Stimulated activated CD8-positive, alpha-beta memory T cell treated with anti-CD3 and anti-CD28 coated beads, Interleukin-2, amount 100 ng/mL, for 1 hour (primary cell): ENCODE data around the gene ATG16L1.

Source experiments
- DNase-seq, 2 donors: peaks; one replicate each; pipeline ENCODE4 v3.0.0-alpha.2; 2020; ENCODE audit warnings: low read depth in 2 of 2

ATG16L1 gene

DNA sequence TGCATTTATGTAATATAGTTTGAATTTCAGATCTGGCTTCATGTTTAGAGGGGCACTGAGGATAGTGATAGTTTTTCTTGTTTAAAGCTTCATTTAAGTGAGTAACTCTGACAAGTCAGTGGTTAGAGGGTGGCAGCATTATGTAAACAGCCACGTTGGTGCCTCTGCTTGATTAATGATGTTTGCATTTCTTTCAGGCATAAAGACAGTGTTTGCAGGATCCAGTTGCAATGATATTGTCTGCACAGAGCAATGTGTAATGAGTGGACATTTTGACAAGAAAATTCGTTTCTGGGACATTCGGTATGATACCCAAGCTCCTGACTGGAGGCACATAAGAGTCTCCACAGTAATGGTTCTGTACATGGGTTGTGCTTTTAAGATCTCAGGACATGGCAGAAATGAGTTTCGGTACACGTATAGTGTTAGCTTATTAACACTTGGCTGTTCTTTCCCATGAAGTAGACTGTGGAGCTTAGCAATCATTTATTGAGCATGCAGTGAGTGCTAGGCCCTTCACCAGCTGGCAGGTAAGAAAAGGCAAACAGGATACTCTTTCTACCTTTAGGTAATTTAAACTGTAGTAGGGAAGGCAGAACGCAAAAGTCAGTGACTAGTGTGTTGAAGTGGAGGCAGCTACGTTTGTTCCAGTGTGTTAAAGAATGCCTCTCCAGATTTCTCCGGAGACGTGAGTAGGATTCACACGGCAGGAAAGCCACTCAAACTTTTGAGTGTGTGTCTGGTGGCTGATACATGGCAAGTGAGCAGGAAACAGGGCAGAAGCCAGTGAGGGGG is 38.8 kb downstream of the ATG16L1 start:
- no peak for DNase-seq

DNA sequence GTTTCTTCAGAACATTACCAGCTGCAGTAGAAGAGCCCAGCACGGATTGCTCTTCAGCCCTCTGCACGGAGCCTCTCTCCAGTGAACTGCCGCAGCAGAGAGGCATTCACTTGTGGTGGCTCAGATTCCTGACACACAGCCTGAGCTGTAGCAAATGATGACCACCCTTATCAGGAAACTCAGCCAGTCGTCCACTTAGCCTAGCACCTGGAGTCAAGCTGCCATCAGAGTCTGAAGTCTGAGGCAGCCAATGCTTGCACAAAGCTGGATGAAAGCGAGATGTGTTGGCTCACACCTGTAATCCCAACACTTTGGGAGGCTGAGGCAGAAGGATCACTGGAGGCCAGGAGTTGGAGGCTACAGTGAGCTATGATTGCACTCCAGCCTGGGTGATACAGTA is 44.4 kb downstream of the ATG16L1 start:
- DNase-seq, result no peak

DNA sequence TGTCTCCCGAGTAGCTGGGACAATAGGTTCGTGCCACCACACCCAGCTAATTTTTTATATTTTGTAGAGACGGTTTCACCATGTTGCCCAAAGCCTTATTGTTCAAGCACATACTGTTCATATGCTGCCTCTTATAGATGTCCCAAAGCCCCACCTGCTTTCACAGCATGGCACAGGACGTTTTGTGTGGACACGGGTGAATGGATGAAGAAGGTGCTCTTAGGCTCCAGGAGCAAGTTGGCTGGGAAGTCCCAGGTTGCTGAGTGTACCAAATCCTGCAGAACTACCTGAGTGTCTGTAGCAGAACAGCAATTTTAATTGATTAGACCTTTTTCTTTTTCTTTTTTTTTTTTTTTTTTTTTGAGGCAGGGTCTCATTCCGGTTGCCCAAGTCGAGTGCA is 45.6 kb downstream of the ATG16L1 start:
- no peak for DNase-seq

DNA sequence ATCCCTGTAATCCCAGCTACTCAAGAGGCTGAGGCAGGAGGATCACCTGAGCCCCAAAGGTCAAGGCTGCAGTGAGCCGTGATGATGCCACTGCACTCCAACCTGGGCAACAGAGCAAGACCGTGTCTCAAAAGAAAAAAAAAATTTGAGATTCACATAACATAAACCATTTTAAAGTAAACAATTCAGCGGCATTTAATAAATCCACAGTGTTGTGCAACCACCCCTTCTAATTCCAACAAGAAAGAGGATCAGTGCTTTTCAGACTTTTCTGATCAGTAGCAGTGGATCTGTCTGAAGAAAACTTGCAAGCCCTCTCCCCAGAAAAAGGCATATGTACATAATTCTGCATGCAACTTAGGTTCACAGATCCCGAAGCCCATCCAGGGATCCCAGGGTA is 48.9 kb downstream of the ATG16L1 start:
- DNase-seq, result no peak

DNA sequence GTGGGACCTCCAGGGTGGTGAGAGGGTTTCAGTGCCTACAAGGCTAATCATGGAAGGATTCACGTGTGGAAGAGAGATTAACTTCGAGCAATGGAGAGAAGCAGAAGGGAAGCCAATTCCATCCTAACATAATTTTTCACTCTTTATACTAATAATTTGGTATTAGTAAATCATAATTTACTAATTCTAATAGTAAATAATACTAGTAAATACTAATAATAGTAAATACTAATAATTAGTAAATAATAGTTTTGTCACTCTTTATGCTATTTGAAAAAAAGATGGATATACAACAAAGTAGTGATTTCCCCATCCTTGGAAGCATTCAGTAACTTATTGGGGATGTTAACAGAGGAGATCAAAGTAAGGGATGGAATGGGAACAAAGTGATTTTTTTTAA is 49.8 kb downstream of the ATG16L1 start:
- no peak for DNase-seq

DNA sequence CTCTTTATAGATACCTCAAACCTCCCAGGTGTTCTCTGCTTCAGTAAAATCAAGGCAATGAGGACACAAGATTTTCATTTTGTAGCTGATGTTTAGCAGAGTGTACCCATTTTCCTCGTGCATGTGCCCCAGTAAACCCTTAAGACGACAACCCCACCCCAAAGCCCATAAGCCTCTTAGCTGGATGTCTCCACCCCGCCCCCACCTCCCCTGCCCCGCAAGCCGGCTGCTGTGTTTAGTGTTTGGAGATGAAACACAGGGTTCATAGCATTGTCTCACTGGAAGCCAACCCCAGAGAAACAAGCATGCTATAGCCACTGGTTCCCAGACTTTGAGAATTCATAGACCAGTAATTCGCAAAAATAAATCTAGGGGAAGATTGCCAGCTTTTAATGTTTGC is 50.3 kb downstream of the ATG16L1 start:
- DNase-seq, result no peak

DNA sequence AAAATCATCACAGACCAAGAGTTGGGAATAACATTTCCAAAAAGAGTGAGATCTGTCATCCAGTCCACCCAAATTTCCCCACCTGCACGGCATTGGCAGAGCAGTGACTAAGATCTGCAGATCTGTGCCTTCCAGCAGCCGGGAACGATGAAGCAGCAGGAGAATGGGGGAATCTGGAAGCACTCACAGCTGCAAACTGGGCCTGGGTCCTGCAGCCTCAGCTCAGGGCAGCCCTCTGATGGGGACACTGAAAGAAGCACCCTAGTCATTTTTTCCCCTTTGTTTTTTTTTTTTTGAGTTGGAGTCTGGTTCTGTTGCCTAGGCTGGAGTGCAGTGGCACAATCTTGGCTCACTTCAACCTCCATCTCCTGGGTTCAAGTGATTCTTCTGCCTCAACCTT is 51.8 kb downstream of the ATG16L1 start:
- no peak for DNase-seq

DNA sequence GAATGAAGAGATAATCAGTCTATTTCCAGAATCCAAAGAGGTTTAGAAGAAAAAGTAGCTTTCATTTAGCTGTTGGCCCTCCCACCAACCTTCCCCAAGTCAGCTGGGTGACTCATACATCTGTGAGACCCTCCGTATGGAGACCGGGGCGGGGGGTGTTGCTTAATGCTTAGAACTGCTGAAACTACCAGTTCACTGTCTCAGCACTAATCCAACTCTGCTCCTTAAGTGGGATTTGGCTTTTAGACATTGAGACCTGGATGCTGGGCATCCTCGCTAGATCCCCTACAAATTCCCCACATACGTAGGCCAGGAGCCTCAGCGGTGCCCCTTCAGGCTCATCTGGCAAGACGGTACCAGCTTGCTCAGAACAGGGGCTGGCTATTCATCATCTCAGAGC is 56.1 kb downstream of the ATG16L1 start, which contains the start of gene SAG:
SAG (plus strand) TSS at position 252 of the 400 bp plus-strand sequence. CDS start 1,374 bp downstream, outside the sequence.
- no peak for DNase-seq

DNA sequence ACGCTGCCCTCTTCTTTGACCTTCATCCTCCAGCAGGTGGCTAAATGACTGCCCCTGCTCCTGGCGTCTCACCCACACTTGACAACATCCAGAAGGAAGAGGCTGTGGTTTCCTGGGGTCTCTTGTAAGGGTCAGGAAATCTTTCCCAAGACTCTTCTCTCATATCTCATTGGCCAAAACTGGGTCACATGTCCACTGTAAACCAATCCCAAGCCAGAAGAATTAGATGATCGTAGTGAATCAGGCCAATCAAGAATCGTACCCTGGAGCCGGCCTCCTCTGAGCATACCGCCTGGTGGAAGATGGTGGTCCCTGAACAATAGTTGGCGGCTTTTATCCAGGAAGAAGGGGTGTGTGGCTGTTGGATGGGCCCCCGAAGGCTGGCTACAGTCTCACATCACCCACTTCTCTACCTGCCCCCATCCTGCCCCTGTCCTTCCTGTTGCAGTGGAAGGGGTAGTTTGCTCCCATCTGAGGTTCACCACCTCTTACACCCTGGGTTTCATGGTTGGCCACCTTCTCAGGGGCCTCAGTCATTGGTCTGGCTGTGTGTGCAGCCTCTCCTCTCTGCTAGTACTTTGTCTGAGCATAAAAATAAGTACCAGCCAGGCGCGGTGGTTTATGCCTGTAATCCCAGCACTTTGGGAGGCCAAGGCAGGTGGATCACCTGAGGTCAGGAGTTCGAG is 59.9 kb downstream of the ATG16L1 start:
- no peak for DNase-seq

DNA sequence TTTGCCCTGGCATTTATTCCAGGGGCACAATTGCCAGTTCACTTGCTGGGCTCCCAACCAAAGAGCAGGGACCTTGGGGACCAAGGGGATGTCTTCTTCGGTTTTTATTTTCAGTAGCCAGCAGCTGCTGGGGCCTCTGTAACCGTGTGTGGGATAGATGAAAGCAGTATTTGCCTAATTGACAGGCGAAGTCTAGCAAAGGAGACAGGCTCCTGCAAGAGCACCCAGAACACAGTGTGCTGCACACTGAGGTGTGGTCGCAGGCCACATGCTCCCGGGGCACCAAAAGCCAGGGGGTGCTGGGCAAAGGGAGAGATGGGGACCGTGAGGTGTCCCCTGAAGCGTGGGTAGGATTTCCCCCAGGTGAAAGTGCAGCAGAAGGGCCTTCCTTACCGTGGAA is 61.4 kb downstream of the ATG16L1 start:
- DNase-seq, result no peak

DNA sequence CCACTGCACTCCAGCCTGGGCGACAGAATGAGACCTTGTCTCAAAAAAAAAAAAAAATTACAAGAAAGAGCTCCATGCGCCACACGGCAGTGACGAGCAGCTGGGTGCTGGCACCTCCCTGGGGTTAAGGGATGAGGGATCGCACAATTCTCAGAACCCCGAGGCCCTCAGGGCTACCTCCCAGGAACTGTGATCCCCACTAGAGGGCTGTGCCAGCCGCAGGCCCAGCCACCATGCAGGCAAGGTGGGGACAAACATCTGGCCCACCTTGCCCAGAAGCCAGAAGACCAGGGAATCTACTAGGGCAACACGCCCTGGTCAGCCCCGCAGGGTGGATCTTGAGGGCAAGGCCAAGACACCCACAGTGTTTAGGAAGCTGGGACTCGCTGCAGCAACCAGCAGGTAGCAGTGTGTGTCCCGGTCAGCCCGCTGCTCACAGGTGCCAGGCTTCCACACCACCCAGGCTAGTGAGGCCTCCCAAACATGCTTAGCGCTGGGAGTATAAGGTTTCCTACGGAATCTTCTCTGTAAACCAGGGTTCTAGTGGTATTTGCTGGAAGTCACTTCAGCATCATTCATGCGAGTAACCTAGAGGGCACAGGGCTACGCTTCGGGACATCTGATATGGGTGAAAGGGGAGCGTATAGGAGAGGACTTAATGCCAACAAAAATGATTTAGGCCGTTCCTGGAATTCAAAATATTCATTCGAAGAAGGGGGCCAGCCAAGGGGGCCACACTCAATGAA is 62.9 kb downstream of the ATG16L1 start:
- no peak for DNase-seq

DNA sequence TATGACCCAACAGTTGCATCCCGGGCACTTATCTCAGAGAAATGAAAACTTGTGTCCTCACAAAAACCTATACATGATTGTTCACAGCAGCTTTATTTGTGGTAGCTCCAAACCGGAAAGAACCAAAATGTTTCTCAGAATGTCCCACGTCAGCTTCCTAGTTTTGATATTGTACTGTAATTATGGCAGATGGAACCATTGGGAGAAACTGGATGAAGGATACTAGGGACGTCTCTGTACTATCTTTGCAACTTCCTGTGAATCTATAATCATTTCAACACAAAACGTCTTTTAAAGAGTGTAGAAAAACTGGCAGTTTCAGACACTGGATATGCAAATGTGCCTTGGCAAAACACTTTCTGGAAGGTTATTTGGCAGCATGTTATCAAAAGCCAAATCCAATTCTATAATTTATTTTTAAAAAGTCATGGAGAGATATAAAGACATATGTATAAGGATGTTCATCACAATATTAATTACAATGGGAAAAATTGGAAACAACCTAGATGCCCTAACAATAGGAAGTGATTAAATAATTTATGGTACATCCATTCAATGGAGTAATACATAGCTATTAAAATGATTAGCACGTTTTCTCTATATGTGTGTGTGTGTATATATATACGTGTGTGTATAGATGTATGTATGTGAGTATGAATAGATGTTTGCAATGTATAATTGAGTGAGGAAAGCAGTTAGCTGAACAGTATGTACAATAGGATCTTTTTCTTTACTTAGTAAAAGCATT is 65.9 kb downstream of the ATG16L1 start:
- no peak for DNase-seq

DNA sequence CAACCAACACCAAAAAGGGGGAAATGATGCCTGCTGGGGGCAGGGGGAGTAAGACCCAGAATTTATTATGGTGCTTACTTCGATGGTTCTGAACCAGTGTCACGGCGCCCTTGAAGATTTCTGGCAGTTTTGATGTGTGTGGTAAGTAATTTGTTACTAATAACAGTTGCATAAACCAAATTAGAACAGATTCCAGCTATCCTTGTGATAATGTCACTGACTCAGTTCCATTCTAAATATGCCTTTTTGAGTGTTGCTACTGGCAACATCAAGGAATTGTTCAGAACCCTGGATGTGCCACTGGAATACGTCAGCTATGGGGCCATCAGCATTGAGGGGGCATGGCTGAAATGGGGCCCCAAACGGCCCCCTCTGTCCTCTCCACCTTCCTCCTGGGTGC is 67.8 kb downstream of the ATG16L1 start:
- no peak for DNase-seq

DNA sequence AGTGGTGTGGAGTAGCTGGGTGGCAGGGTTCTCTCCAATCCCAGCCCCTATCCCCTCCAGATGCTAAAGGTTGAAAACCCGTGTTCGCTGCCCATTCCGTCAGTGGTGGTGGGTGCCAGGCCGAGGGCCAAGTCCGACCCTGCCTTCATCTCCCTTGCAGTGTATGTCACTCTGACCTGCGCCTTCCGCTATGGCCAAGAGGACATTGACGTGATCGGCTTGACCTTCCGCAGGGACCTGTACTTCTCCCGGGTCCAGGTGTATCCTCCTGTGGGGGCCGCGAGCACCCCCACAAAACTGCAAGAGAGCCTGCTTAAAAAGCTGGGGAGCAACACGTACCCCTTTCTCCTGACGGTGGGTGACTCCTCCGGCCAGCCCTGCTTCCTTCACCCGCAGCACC is 69.0 kb downstream of the ATG16L1 start:
- DNase-seq, result no peak

DNA sequence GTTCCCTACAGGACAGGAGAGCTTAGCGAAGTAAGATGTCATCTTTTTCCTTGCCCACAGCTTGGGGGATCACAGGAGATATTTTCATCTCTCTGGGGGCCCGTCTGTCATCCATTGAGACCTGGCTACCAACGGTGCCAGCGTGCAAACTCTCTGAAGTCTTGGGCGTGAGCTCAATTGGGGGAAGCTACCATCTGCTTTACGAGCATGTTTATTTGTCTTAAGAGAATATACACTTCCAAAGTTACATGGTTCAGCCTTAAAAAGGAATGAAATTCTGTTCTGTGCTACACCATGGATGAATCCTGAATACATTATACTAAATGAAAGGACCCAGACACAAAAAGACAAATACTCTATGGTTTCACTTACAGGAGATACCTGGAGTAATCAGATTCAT is 69.7 kb downstream of the ATG16L1 start:
- DNase-seq, result no peak

DNA sequence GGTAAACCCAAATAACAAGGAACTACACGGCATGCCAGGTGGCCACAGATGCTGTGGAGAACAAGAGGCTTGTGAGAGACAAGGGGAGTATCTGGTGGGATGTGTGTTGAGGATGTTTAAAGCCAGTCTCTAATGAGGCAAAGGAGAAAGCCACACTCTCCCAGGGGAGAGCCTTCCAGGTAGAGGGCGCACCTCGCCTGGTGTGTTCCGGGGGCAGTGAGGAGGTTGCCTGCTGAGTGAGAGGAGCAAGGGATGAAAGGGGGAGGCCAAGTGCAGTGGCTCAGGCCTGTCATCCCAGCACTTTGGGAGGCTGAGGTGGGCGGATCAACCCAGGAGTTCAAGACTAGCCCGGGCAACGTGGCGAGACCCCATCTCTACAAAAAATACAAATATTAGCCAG is 72.4 kb downstream of the ATG16L1 start:
- no peak for DNase-seq

DNA sequence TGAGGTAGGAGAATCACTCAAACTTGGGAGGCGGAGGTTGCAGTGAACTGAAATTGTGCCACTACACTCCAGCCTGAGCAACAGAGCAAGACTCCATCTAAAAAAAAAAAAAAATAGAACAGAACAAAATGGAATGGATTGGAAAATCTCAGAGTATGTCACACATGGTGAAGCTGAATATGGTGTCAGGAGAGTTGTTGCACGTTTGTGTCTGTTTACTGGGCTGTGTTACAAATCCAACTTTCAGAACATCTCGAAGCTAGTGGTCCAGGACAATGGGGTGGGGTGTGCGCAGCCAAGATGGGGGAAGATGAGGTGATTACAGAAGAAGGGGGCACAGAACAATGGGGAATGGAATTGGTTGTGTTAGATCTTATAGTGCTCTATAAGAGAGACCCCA is 73.8 kb downstream of the ATG16L1 start:
- DNase-seq, result no peak

DNA sequence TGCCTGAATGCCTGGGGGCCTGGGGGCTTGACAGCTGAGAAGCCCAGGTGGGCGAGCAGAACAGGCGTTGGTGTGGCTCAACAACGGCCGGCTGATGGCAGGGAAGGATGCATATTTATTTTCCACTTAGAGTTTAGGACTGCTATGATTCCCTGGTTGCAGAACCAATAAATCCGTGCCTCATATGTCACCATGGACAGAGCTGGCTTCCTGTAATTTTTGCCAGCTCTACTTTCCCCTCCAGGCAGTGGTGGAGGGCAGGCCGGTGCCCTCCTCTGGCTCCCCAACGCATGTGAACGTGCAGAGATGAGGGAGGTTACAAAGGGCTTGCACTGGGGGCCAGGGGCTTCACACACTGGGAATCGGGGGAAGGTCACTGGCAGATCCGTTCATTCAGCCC is 74.3 kb downstream of the ATG16L1 start:
- DNase-seq, result no peak

DNA sequence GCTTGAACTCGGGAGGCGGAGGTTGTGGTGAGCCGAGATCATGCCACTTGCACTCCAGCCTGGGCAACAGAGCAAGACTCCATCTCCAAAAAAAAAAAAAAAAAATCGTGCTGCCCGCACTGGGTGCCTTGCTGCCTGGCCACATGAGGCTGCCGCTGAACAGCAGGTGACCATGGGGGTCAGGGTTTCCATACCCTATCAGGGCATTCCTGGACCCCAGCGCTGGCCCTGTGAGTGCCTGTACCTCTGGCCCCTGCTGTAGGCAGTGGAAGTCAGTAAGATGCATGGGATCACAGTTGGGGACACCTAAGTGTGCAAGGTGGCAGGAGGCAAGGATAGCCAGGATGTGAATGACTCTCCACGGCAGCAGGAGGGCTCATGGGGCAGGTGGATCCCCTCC is 75.0 kb downstream of the ATG16L1 start:
- DNase-seq, result no peak

DNA sequence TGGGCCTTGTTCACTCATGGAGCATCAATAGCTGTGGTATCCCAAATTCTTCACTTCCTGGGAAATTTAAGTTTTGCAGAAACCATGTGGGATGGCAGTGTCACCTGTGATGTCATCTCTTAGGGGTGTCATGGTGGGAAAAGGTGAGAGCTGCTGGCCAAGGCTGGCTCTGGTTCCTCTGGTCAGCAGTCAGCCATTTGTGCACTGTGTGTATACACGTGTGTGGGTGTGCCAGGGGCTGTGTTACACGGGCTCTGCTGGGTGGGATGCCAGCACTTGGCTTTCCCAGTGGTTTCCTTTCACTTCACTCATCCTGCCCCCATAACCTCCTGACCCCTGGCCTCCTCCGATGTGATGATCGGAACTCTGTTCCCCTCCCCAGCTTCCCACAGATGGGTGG is 77.4 kb downstream of the ATG16L1 start:
- DNase-seq, result no peak

DNA sequence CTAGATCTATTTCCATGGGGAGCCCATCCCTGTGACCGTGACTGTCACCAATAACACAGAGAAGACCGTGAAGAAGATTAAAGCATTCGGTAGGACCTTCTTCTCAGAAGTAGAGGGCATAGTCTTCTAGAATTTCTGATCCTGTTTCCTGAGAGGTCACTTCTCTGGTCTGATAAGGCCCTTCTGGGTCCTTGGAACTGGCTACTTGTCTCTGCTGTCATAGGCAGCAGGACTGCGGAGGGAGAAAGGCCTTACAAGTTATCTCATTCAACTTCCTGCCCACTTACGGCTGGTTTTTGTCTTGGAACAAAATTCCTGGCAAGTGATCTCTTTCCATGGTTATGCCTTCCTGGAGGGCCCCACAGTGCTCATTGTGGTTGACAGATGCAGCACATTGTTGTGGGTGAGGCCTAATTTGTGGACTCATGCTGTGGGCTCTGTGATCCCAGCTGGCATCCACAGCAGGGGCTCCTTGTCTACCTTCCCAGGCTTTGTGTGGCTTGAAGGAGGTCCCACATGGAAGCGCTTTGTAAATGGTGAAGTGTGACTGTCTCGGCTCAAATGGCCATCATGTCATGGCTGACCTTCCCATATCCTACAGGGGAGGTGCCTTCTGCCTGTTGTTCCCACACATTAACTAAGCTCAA is 78.1 kb downstream of the ATG16L1 start:
- DNase-seq, result no peak

DNA sequence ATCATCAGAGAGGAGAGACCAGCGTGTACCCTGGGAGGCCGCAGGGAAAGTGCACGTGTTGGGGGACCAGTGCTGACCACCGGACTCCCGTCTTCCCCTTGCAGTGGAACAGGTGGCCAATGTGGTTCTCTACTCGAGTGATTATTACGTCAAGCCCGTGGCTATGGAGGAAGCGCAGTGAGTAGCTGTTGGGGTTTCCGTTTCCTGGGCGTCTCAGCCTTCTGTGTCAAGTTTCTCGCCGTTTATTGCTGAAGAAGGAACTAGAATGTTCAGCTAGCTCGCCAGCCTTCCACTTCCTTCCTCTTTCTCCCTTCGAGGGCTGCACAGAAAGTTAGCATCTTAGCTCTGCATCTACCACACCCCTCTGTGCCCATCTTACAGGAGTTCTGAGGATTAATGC is 80.1 kb downstream of the ATG16L1 start:
- peak; percentile 57 to 59 for DNase-seq
